Mammary epithelial cell (primary cell): Measurements from ENCODE around the gene CA9.

Experiments
- EZH2 ChIP-seq: IDR thresholded peaks from 2 replicates; pipeline ENCODE4 v1.6.1; 2012; ENCODE audit warnings: low read length, inconsistent platforms, borderline replicate concordance
- TF ChIP-seq, protein P1 (sequence below), 2 donors: IDR thresholded peaks in 1 of 2; conservative IDR thresholded peaks in 1 of 2; 2 replicates each; pipeline ENCODE4 v1.5.1; 2011 to 2012; ENCODE audit warnings: inconsistent platforms in 2 of 2, low read length in 2 of 2, mild to moderate bottlenecking in 2 of 2, control low read depth in 1 of 2, low read depth in 1 of 2; ENCODE audit not compliant: insufficient read depth in 1 of 2; ENCODE audit errors: extremely low read depth in 1 of 2

DNA sequence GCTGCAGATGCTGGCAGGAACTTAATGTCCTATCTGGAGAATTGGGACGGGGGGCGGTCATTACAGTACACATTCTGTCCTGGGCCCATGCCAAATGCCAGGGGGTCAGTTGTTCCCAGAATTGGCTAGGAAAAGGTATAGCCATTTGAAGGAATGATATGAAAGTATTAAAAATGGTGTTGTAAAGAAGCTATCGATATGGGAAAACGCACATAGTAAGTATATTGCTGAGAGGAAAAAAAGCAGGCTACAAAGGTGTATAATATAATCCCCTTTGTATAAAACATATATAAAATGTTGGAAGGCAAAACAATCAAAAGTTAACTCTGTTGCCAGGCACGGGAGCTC lies 8.3 kb upstream of the CA9 start:
- TF ChIP-seq, protein P1, sequence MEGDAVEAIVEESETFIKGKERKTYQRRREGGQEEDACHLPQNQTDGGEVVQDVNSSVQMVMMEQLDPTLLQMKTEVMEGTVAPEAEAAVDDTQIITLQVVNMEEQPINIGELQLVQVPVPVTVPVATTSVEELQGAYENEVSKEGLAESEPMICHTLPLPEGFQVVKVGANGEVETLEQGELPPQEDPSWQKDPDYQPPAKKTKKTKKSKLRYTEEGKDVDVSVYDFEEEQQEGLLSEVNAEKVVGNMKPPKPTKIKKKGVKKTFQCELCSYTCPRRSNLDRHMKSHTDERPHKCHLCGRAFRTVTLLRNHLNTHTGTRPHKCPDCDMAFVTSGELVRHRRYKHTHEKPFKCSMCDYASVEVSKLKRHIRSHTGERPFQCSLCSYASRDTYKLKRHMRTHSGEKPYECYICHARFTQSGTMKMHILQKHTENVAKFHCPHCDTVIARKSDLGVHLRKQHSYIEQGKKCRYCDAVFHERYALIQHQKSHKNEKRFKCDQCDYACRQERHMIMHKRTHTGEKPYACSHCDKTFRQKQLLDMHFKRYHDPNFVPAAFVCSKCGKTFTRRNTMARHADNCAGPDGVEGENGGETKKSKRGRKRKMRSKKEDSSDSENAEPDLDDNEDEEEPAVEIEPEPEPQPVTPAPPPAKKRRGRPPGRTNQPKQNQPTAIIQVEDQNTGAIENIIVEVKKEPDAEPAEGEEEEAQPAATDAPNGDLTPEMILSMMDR (conservative IDR thresholded peaks at IDR 0.05 in 1 of 2, IDR thresholded peaks at IDR 0.05 in 1 of 2; ENCODE audit: extremely low read depth in 1 of 2, insufficient read depth in 1 of 2, low read depth in 1 of 2, low read length in 2 of 2), result no peak
- TF ChIP-seq EZH2, result no peak
